PC-3 (cell line): ENCODE measurements around the gene ZNF385B. TPM values are rescaled to one million over a fixed set of nuclear protein-coding genes. Genes with fewer than 3 reads are reported as not detected.
A peak's percentile ranks its signal among the peaks of the same experiment; 100 is the strongest.

ENCODE experiments used
- ATAC-seq: fragments of 200-7000 bp; cut with Tn5 transposase; 2 replicates; pipeline ENCODE4 v1.9.1; 2020; ENCODE audit warnings: mild to moderate bottlenecking, moderate library complexity
- BruUV-seq: library from RNA; stranded (reverse); fragments of 400-500 nt; replicated peaks from 2 replicates; lab custom pipeline; 2021; lab: Mats Ljungman, UMichigan
- CTCF ChIA-PET: fragments of 300-600 bp; sonication (Branson Sonifier 250); formaldehyde crosslinking; loops from one replicate; lab custom pipeline; 2022; ENCODE audit warnings: antibody characterized with exemption; lab: Charles Lee
- POLR2A ChIA-PET: fragments of 300-600 bp; sonication (Branson Sonifier 250); formaldehyde crosslinking; loops from one replicate; lab custom pipeline; 2022; ENCODE audit warnings: antibody characterized with exemption; ENCODE audit not compliant: unreplicated experiment; lab: Charles Lee
- DNase-seq: peaks from one replicate; pipeline ENCODE4 v3.0.0-alpha.2; 2015
- H2AFZ ChIP-seq: fragments of 300-600 bp; sonication (generic); 2 replicates; pipeline ENCODE4 v1.6.0; 2016; ENCODE audit warnings: antibody characterized with exemption, low read length
- H3F3A ChIP-seq: fragments of 300-600 bp; sonication (generic); one replicate; pipeline ENCODE4 v1.6.0; 2017; ENCODE audit warnings: antibody characterized with exemption, low read length, control low read depth, mild to moderate bottlenecking; ENCODE audit not compliant: unreplicated experiment
- H3K27ac ChIP-seq: fragments of 300-600 bp; sonication (generic); 2 replicates; pipeline ENCODE4 v1.5.1; 2016; ENCODE audit warnings: mild to moderate bottlenecking, low read length
- H3K27me3 ChIP-seq: fragments of 300-600 bp; sonication (generic); 2 replicates; pipeline ENCODE4 v1.6.1; 2016; ENCODE audit warnings: low read length, mixed read lengths
- H3K36me3 ChIP-seq: fragments of 300-600 bp; sonication (generic); 2 replicates; pipeline ENCODE4 v1.6.1; 2016; ENCODE audit warnings: low read depth, mixed run types, low read length, mixed read lengths
- H3K4me1 ChIP-seq: fragments of 300-600 bp; sonication (generic); 2 replicates; pipeline ENCODE4 v1.5.1; 2016; ENCODE audit warnings: low read length; ENCODE audit not compliant: insufficient read depth
- H3K4me2 ChIP-seq: fragments of 300-600 bp; sonication (generic); 2 replicates; pipeline ENCODE4 v1.6.0; 2016; ENCODE audit warnings: low read length
- H3K4me3 ChIP-seq: fragments of 300-600 bp; sonication (generic); 2 replicates; pipeline ENCODE4 v1.5.1; 2016; ENCODE audit warnings: mild to moderate bottlenecking, low read length, mixed read lengths
- H3K79me2 ChIP-seq: fragments of 300-600 bp; sonication (generic); 2 replicates; pipeline ENCODE4 v1.6.1; 2017; ENCODE audit warnings: low read length, mixed read lengths
- H3K9ac ChIP-seq: fragments of 300-600 bp; sonication (generic); 2 replicates; pipeline ENCODE4 v1.6.0; 2016; ENCODE audit warnings: mild to moderate bottlenecking, low read length
- H3K9me2 ChIP-seq: fragments of 300-600 bp; sonication (generic); replicated peaks from 2 replicates; pipeline ENCODE4 v1.6.1; 2016; ENCODE audit warnings: mixed run types, low read length, mixed read lengths
- H3K9me3 ChIP-seq: fragments of 300-600 bp; sonication (generic); 2 replicates; pipeline ENCODE4 v1.6.1; 2016; ENCODE audit warnings: low read length, mixed read lengths
- H4K20me1 ChIP-seq: fragments of 300-600 bp; sonication (generic); 2 replicates; pipeline ENCODE4 v1.6.1; 2016; ENCODE audit warnings: low read length, mixed read lengths
- EZH2 ChIP-seq: fragments of 300-600 bp; sonication (generic); IDR thresholded peaks from one replicate; pipeline ENCODE4 v1.6.1; 2017; ENCODE audit warnings: antibody characterized with exemption, mild to moderate bottlenecking, low read length; ENCODE audit not compliant: unreplicated experiment
- EZH2phosphoT487 ChIP-seq: fragments of 300-600 bp; sonication (generic); IDR thresholded peaks from 2 replicates; pipeline ENCODE4 v1.6.1; 2018; ENCODE audit warnings: mild to moderate bottlenecking, antibody characterized with exemption, low read length, borderline replicate concordance
- intact Hi-C: fragments of 100-400 bp; cut with micrococcal nuclease; formaldehyde crosslinking; loops from 2 replicates; pipeline ENCODE4 v1.9.0; 2023
- total RNA-seq: library from RNA; depleted of rRNA; stranded (reverse); fragments of >200 nt; gene quantifications from 2 replicates; pipeline ENCODE4 v1.2.3, GENCODE V29; 2014
- TF ChIP-seq, protein P1 (sequence below): fragments of 300-600 bp; sonication (generic); conservative IDR thresholded peaks from 2 replicates; pipeline ENCODE4 v1.5.1; 2017; ENCODE audit warnings: antibody characterized with exemption, low read depth, mild to moderate bottlenecking, low read length

ZNF385B gene
- total RNA-seq, 1 experiment from 2014 or later, result 2.4 TPM

GRCh38 chr2:179417436-179417949 lies 443.9 kb downstream of the ZNF385B start:
- H3K9ac ChIP-seq, result no peak overlapping the region
- H3K27me3 ChIP-seq, result no peaks in the 10 kb centered on the region
- intact Hi-C loops, result loop anchor here (10.0 kb wide), 1 partner anchor 193 kb away; no protein-coding TSS in a partner anchor
- no peaks in the 10 kb centered on the region for H3K9me3 ChIP-seq
- no peak overlapping the region for H3K27ac ChIP-seq
- ChIA-PET POLR2A (no interaction called here), CTCF (no interaction called here)
- DNase-seq (no peak), ATAC-seq (no peak)
- BruUV-seq, result no TSS peak
- no peaks in the 10 kb centered on the region for H3K36me3 ChIP-seq
- H2AFZ ChIP-seq, result no peak overlapping the region
- no peak overlapping the region for H3K4me2 ChIP-seq
- TF ChIP-seq, protein P1, sequence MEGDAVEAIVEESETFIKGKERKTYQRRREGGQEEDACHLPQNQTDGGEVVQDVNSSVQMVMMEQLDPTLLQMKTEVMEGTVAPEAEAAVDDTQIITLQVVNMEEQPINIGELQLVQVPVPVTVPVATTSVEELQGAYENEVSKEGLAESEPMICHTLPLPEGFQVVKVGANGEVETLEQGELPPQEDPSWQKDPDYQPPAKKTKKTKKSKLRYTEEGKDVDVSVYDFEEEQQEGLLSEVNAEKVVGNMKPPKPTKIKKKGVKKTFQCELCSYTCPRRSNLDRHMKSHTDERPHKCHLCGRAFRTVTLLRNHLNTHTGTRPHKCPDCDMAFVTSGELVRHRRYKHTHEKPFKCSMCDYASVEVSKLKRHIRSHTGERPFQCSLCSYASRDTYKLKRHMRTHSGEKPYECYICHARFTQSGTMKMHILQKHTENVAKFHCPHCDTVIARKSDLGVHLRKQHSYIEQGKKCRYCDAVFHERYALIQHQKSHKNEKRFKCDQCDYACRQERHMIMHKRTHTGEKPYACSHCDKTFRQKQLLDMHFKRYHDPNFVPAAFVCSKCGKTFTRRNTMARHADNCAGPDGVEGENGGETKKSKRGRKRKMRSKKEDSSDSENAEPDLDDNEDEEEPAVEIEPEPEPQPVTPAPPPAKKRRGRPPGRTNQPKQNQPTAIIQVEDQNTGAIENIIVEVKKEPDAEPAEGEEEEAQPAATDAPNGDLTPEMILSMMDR, result no peak
- TF ChIP-seq EZH2phosphoT487 (no peak), EZH2 (no peak)
- H3K4me1 ChIP-seq, result peaks cover 1% of the 10 kb centered on the region; the same call in 1 of the 2 replicates
- no peaks in the 10 kb centered on the region for H3K79me2 ChIP-seq
- H3K4me3 ChIP-seq, result no peak overlapping the region
- no peaks in the 10 kb centered on the region for H4K20me1 ChIP-seq
- no peaks in the 10 kb centered on the region for H3F3A ChIP-seq
- H3K9me2 ChIP-seq, result no peaks in the 10 kb centered on the region

- Histone ChIP-seq H3K27ac (no peak overlapping the region), H3K4me2 (no peak overlapping the region), H3K9ac (no peak overlapping the region), H3K4me1 (peaks cover 10% of the 10 kb centered on the region; the same call in 1 of the 2 replicates), H3K9me3 (no peaks in the 10 kb centered on the region), H3K79me2 (no peaks in the 10 kb centered on the region), H3K36me3 (no peaks in the 10 kb centered on the region), H3K27me3 (no peaks in the 10 kb centered on the region), H2AFZ (no peak overlapping the region), H3F3A (no peaks in the 10 kb centered on the region), H4K20me1 (no peaks in the 10 kb centered on the region), H3K9me2 (no peaks in the 10 kb centered on the region), H3K4me3 (no peak overlapping the region)
- intact Hi-C loops, result loop anchor here (5.0 to 10.0 kb wide), 3 partner anchors 55 to 485 kb away; no protein-coding TSS in a partner anchor
- DNase-seq (peak; percentile 52), ATAC-seq (peak; percentile 38)
- TF ChIP-seq EZH2, result no peak
- no TSS peak for BruUV-seq
- ChIA-PET CTCF (no interaction called here), POLR2A (no interaction called here)
These were observed 449.3 kb downstream of the ZNF385B start for GRCh38 chr2:179412112-179412511.

GRCh38 chr2:179410552-179411356 lies 450.7 kb downstream of the ZNF385B start:
- no TSS peak for BruUV-seq
- intact Hi-C loops, result loop anchor here (5.0 to 10.0 kb wide), 3 partner anchors 53 to 487 kb away; no protein-coding TSS in a partner anchor
- CTCF ChIA-PET, result interaction anchor here (0.5 to 0.7 kb wide), 5 partner anchors 192 to 533 kb away, joined by 3 to 5 read pairs (median 3); no protein-coding TSS in a partner anchor
- TF ChIP-seq, protein P1, result peak; percentile 85
- no peak for TF ChIP-seq EZH2phosphoT487
- no peaks in the 10 kb centered on the region for H3K36me3 ChIP-seq
- H4K20me1 ChIP-seq, result no peaks in the 10 kb centered on the region
- H3K9me2 ChIP-seq, result no peaks in the 10 kb centered on the region
- no peaks in the 10 kb centered on the region for H3K27me3 ChIP-seq
- peaks cover 10% of the 10 kb centered on the region; the same call in 1 of the 2 replicates for H3K4me1 ChIP-seq
- H3K4me2 ChIP-seq, result no peak overlapping the region
- DNase-seq (peak; percentile 80), ATAC-seq (peak; percentile 69)
- no peak overlapping the region for H3K4me3 ChIP-seq
- H3F3A ChIP-seq, result no peaks in the 10 kb centered on the region
- no peaks in the 10 kb centered on the region for H3K79me2 ChIP-seq
- POLR2A ChIA-PET, result interaction anchor here (0.6 kb wide), 1 partner anchor 26 kb away, joined by 6 read pairs; no protein-coding TSS in a partner anchor
- peak overlapping the region; percentile 40; the same call in 1 of the 2 replicates for H2AFZ ChIP-seq
- no peak overlapping the region for H3K27ac ChIP-seq
- no peaks in the 10 kb centered on the region for H3K9me3 ChIP-seq
- no peak overlapping the region for H3K9ac ChIP-seq
